ENCODE data around the gene PNMT. TPM values are rescaled to one million over a fixed set of nuclear protein-coding genes. Genes with fewer than 3 reads are reported as not detected.

Gene PNMT
- total RNA-seq, 1 experiment from 2014 or later = 0.71 TPM

DNA sequence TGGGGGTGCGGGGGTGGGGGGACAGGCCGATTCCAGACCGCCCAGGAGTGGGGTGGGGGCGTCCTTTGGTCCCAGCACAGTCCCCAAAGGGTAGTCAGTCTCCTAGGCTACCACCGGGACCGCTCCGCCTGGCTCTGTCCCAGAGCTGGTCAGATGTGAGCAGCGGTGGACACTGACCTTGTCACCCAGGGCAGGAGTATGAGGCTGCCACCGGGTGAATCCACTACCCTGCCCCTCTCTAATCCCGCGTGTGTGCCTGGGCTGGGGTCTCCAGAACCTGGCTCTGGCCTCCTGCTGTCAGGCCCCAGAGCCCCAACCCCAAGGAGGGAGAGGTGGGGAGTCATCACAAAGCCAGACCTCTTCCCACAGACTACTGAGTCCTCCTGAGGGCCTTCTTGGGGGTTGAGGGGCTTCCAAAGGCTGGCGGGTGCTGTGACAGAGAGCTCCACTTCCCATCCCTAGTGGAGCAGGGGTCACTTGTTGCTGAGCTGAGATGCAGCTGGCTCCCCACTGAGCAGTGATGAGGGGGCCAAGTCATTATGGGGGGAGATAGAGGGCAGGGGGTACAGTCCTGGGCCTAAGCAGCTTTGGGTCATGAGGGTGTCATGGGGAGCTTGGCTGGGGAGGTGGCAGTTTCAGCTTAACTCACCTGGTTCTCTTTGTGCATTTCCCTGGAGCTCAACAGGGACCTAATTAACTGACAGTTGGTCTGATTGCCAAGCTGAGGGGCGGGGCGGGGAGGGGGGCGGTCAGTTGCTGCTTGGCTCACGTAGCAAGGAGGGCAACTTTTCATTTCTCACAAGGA, 40.3 kb upstream of the PNMT start:
- Histone ChIP-seq H3K9me3 (replicated peaks) (no peaks in the 10 kb centered on the region), H3K27me3 (peaks cover 15% of the 10 kb centered on the region; the same call in 1 of the 2 replicates), H3K4me3 (no peak overlapping the region), H3K4me1 (no peaks in the 10 kb centered on the region), H3K36me3 (no peaks in the 10 kb centered on the region), H3K27ac (no peak overlapping the region)
- no peak for DNase-seq

DNA sequence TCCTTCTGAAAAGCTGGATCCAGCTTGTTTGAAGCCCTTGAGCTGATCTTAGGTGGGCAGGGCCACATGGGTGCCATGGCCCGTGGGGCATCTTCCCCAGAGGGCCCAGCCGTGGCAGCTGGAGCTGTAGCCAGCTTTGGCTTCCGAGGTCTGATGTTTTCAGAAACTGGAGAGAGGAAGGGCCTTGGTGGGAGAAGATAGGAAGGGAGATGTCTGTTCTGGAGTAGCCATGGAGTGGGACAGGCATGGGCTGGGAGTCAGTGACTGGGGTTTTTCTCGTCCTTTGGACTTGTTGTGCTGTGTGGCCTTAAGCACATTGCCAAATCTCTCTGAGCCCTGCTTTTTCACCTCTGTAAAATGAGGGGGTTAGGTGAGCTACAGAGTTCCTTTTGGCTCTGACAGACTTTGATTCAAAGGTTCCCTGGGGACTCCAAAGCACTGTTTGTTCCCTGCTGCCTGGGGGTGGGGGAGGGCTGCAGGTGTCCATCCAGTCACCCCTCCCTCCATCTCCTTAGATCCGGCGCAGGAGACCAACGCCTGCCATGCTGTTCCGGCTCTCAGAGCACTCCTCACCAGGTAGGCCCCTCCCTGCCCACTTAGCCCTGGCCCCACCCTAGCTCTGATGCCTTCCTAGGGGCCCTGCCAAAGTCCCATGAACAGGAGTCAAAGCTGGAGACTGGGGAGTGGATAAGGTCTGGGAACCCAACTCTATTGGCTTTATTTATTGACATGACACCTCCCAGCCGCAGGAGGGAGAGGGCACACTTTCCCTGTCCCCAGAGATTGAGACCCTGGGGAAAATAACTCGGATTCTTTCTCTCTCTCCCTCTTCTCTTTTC, 39.4 kb upstream of the PNMT start:
- Histone ChIP-seq H3K4me1 (no peaks in the 10 kb centered on the region), H3K27ac (no peak overlapping the region), H3K27me3 (peaks cover 15% of the 10 kb centered on the region; the same call in 1 of the 2 replicates), H3K4me3 (no peak overlapping the region), H3K9me3 (replicated peaks) (no peaks in the 10 kb centered on the region), H3K36me3 (no peaks in the 10 kb centered on the region)
- DNase-seq = no peak

- Histone ChIP-seq H3K4me1 (no peaks in the 10 kb centered on the region), H3K36me3 (no peaks in the 10 kb centered on the region), H3K27me3 (peaks cover 15% of the 10 kb centered on the region; the same call in 1 of the 2 replicates), H3K9me3 (replicated peaks) (no peaks in the 10 kb centered on the region), H3K27ac (no peak overlapping the region), H3K4me3 (no peak overlapping the region)
- no peak for DNase-seq
Measured at GRCh38 chr17:39629494-39629880, 38.8 kb upstream of the PNMT start.

DNA sequence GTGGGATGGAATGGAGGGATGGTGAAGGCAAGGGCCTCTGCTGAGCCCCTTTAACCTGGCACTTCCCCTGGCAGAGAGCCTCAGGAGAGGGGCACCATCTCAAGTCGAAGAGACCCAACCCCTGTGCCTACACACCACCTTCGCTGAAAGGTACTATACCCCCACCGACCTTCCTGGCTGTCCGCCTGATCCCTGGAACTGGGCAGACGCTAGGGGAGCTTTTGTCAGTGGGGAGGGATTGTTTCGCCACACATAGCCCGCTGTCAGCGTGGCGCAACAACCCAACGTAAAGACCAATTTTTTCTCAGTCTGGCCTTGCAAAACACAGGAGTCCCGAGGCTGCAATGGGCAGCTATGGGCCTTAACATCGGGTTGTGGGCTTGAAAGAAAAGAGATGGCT, 38.4 kb upstream of the PNMT start:
- no peak for DNase-seq
- no peaks in the 10 kb centered on the region for H3K36me3 ChIP-seq
- H3K9me3 ChIP-seq (replicated peaks) = no peaks in the 10 kb centered on the region
- no peak overlapping the region for H3K4me3 ChIP-seq
- peaks cover 12% of the 10 kb centered on the region; the same call in 1 of the 2 replicates for H3K27me3 ChIP-seq
- H3K27ac ChIP-seq = no peak overlapping the region
- H3K4me1 ChIP-seq = no peaks in the 10 kb centered on the region

GRCh38 chr17:39631403-39631802, 36.9 kb upstream of the PNMT start:
- no peaks in the 10 kb centered on the region; the same call in 1 of the 2 replicates for H3K4me1 ChIP-seq
- no peaks in the 10 kb centered on the region for H3K9me3 ChIP-seq (replicated peaks)
- no peak overlapping the region for H3K4me3 ChIP-seq
- H3K27ac ChIP-seq = no peak overlapping the region
- DNase-seq = no peak
- H3K36me3 ChIP-seq = no peaks in the 10 kb centered on the region
- H3K27me3 ChIP-seq = 0 out of 2 replicates have a peak, but pooled peaks cover 7% of the 10 kb centered on the region

GRCh38 chr17:39632153-39632941, 35.9 kb upstream of the PNMT start:
- no peak overlapping the region for H3K27ac ChIP-seq
- H3K4me1 ChIP-seq = no peaks in the 10 kb centered on the region; the same call in 1 of the 2 replicates
- no peaks in the 10 kb centered on the region for H3K36me3 ChIP-seq
- no peak for DNase-seq
- no peak overlapping the region for H3K4me3 ChIP-seq
- H3K27me3 ChIP-seq = 0 out of 2 replicates have a peak, but pooled peaks cover 7% of the 10 kb centered on the region
- H3K9me3 ChIP-seq (replicated peaks) = no peaks in the 10 kb centered on the region

- peaks cover 4% of the 10 kb centered on the region; the same call in 1 of the 2 replicates for H3K4me1 ChIP-seq
- H3K36me3 ChIP-seq = no peaks in the 10 kb centered on the region
- H3K9me3 ChIP-seq (replicated peaks) = no peaks in the 10 kb centered on the region
- H3K4me3 ChIP-seq = no peak overlapping the region
- 0 out of 2 replicates have a peak, but pooled peaks cover 5% of the 10 kb centered on the region for H3K27me3 ChIP-seq
- DNase-seq = no peak
- no peak overlapping the region for H3K27ac ChIP-seq
Measured at GRCh38 chr17:39633570-39634183, 34.6 kb upstream of the PNMT start.

DNA sequence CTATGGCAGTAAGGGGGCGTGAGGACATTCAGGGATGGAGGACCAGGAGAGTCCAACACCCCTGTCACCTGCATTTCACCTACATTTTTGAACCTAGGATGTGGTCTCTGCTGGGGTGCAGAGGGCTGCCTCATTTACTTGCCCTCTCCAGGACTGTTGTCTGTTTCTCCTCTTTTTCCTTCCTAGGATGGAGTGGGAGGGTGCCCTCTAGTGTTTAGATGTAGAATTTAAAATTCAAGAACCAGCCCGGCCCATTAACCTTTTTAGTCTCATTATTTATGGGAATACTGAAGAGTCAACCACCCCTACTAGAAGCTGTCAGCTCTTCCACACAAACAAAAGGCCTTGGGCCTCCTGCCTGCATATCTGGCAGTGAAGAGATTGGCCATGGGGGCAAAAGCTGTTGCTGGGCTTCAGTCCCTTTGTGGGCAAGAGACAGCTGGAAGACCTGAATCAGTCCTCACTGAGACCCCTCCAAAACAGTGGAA, 33.8 kb upstream of the PNMT start:
- no peak overlapping the region for H3K27ac ChIP-seq

GRCh38 chr17:39635614-39636176, 32.6 kb upstream of the PNMT start:
- no peak for DNase-seq
- H3K4me3 ChIP-seq = no peak overlapping the region
- no peaks in the 10 kb centered on the region for H3K9me3 ChIP-seq (replicated peaks)
- peaks cover 4% of the 10 kb centered on the region; the same call in 1 of the 2 replicates for H3K4me1 ChIP-seq
- H3K27me3 ChIP-seq = 0 out of 2 replicates have a peak, but pooled peaks cover 2% of the 10 kb centered on the region
- H3K27ac ChIP-seq = no peak overlapping the region
- no peaks in the 10 kb centered on the region for H3K36me3 ChIP-seq

More for the DNA sequence above, 33.8 kb upstream of the PNMT start:
- peak; percentile 29 to 66 for DNase-seq
- Histone ChIP-seq H3K27me3 (0 out of 2 replicates have a peak, but pooled peaks cover 2% of the 10 kb centered on the region), H3K9me3 (replicated peaks) (no peaks in the 10 kb centered on the region), H3K4me3 (no peak overlapping the region), H3K36me3 (no peaks in the 10 kb centered on the region), H3K4me1 (peaks cover 4% of the 10 kb centered on the region; the same call in 1 of the 2 replicates)

DNA sequence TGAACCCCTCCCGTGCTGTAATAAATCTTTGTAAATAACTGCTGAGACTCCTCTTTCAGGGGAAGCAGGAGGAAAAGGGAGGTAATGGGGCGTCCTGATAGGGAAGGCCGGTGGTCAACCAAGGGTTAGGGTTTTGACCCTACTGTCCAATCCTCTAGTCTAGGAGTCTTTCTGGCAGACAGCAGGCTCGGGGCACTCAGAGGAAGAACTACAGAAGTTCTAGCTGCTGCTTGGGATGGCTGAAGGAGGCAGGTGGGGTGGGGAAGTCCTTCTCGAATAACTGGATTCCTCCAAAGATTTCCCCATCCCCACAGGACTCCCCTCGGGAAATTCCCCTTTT, 31.7 kb upstream of the PNMT start:
- Histone ChIP-seq H3K36me3 (no peaks in the 10 kb centered on the region), H3K27ac (peak overlapping the region; percentile 81), H3K4me3 (peak overlapping the region; percentile 89), H3K9me3 (replicated peaks) (no peaks in the 10 kb centered on the region), H3K4me1 (peaks cover 4% of the 10 kb centered on the region; the same call in 1 of the 2 replicates), H3K27me3 (0 out of 2 replicates have a peak, but pooled peaks cover under 1% of the 10 kb centered on the region)
- no peak for DNase-seq

DNA sequence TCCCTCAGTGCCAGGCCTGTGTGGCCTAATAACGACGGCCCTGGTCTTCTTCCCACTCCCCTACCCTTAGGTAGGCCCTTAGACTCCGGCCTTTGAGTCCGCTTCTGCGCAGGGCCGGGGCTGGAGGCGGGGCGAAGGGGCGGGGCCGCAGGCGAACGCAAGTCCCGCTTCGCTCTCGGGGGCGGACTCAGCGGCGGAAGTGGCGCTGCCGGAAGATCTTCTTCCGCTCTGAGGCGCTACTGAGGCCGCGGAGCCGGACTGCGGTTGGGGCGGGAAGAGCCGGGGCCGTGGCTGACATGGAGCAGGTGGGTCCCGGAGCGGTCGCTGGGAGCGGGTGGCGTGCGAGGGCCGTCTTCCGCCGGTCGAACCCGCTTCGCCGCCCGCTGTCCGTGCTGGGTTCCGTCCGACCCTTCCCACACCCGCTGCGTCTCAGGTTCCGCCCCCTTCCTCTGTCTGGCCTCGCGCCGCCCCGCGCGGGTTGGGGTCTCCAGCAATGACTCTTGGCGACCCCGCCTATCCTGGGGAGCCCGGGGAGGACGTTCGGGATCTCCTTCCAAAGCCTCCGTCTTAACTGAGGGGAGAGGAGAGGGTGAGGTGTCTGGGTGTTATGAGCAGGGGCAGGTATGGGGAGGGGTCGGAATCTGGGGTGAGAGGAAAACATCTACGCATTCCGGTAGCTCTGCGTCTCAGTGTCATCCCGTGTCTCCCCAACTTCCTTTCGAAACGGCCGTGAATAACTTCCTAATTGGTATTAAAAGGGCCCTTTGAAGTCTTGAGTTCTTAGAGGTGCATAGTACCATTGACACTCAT, 31.1 kb upstream of the PNMT start, which contains the start of gene STARD3:
STARD3 (plus strand) TSS at position 218 of the 810 bp plus-strand sequence. CDS start 16,388 bp downstream, outside the sequence.
- H3K36me3 ChIP-seq = no peaks in the 10 kb centered on the region
- H3K4me1 ChIP-seq = peaks cover 4% of the 10 kb centered on the region; the same call in 1 of the 2 replicates
- peak within 1 kb of the TSS; percentile 89 for H3K4me3 ChIP-seq
- DNase-seq = peak; percentile 86 to 89
- H3K9me3 ChIP-seq (replicated peaks) = no peaks in the 10 kb centered on the region
- peak within 1 kb of the TSS; percentile 81 for H3K27ac ChIP-seq
- H3K27me3 ChIP-seq = no peaks in the 10 kb centered on the region

DNA sequence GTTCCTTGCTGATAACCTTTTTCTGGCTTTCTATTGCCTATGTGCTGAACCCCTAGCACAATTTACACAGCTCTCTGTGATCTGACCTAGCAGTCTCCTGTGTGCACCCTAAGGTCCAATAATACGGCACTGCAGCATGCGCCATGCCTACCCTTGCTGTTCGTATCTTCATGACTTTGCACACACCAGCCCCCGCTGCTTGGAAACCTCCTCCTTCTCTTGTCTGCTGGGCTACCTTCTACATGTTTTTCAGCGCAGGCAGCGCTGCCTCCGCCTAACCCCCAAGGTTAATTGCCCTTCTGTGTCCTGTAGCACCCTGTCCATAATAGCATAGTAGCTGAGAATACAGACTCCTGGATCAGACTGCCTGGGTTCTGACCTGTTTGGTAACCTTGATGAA, 29.9 kb upstream of the PNMT start:
- no peak overlapping the region for H3K4me3 ChIP-seq

GRCh38 chr17:39639043-39639442, 29.2 kb upstream of the PNMT start:
- Histone ChIP-seq H3K27me3 (no peaks in the 10 kb centered on the region), H3K4me1 (peaks cover 4% of the 10 kb centered on the region; the same call in 1 of the 2 replicates), H3K4me3 (no peak overlapping the region), H3K36me3 (no peaks in the 10 kb centered on the region), H3K9me3 (replicated peaks) (no peaks in the 10 kb centered on the region), H3K27ac (no peak overlapping the region)
- DNase-seq = no peak

More for the DNA sequence above, 29.9 kb upstream of the PNMT start:
- Histone ChIP-seq H3K27me3 (no peaks in the 10 kb centered on the region), H3K9me3 (replicated peaks) (no peaks in the 10 kb centered on the region), H3K36me3 (no peaks in the 10 kb centered on the region), H3K27ac (no peak overlapping the region), H3K4me1 (peaks cover 4% of the 10 kb centered on the region; the same call in 1 of the 2 replicates)
- DNase-seq = no peak

All from SJCRH30 (cell line).